Transverse colon (tissue), 4 donors: ENCODE measurements around the gene TNPO2. TPM values are rescaled to one million over a fixed set of nuclear protein-coding genes. Genes with fewer than 3 reads are reported as not detected.

Source experiments
- DNase-seq: peaks from one replicate; pipeline ENCODE4 v3.0.0-alpha.2; 2019
- H3K27ac ChIP-seq, 4 donors: fragments of 200-600 bp; sonication (generic); 2 replicates each; pipeline ENCODE4 v1.5.1; 2016 to 2018; ENCODE audit warnings: inconsistent platforms in 4 of 4
- H3K27me3 ChIP-seq: fragments of 200-600 bp; sonication (generic); 2 replicates; pipeline ENCODE4 v1.5.1; 2017; ENCODE audit warnings: inconsistent platforms
- H3K36me3 ChIP-seq, 4 donors: fragments of 200-600 bp; sonication (generic); 2 replicates each; pipeline ENCODE4 v1.5.1; 2017 to 2019; ENCODE audit warnings: inconsistent platforms in 4 of 4
- H3K4me1 ChIP-seq, 4 donors: fragments of 200-600 bp; sonication (generic); 2 replicates each; pipeline ENCODE4 v1.5.1; 2017 to 2020; ENCODE audit warnings: inconsistent platforms in 4 of 4
- H3K4me3 ChIP-seq, 4 donors: fragments of 200-600 bp; sonication (generic); 1 replicate in 1 of 4; 2 replicates in 3 of 4; pipeline versions ENCODE4 v1.5.1 to v1.6.1; 2017 to 2019; ENCODE audit warnings: inconsistent platforms in 4 of 4
- H3K9me3 ChIP-seq, 2 donors: fragments of 200-600 bp; sonication (generic); 2 replicates each; pipeline ENCODE4 v1.5.1; 2017 to 2019; ENCODE audit warnings: inconsistent platforms in 2 of 2
- CTCF ChIP-seq, 5 experiments: fragments of 200-600 bp in 3 of 5; fragments of 450-650 bp in 2 of 5; sonication (generic) in 3 of 5; IDR thresholded peaks; 1 replicate in 2 of 5; 2 replicates in 3 of 5; pipeline ENCODE4 v1.5.1; 2016 to 2017; ENCODE audit warnings: antibody characterized with exemption in 5 of 5, inconsistent platforms in 3 of 5, mild to moderate bottlenecking in 2 of 5, moderate library complexity in 1 of 5
- EP300 ChIP-seq: sonication (generic); formaldehyde crosslinking; IDR thresholded peaks from one replicate; pipeline ENCODE4 v1.6.1; 2017; ENCODE audit warnings: antibody characterized with exemption, low read depth
- POLR2A ChIP-seq: fragments of 450-650 bp; IDR thresholded peaks from one replicate; pipeline ENCODE4 v1.6.1; 2016; ENCODE audit warnings: antibody characterized with exemption, mild to moderate bottlenecking, moderate library complexity
- POLR2AphosphoS5 ChIP-seq, 3 donors: sonication (generic); formaldehyde crosslinking; IDR thresholded peaks; one replicate each; pipeline ENCODE4 v1.6.1; 2016; ENCODE audit warnings: antibody characterized with exemption in 3 of 3
- WGBS, 2 donors: methylation state at CpG; one replicate each; pipeline ENCODE4 v1.1.5; 2018; ENCODE audit warnings: low coverage in 1 of 2; 5-methylcytosine and 5-hydroxymethylcytosine counted together
- in situ Hi-C, 4 donors: fragments of 200-750 bp; cut with MboI; loops; one replicate each; pipeline versions ENCODE4 v1.15.0 to v1.15.1; 2017; ENCODE audit warnings: low sequenced_read_pairs in 3 of 4, low pct_ligation_motif_present in 1 of 4, low pct_unique_long_range_greater_than_20kb in 1 of 4
- intact Hi-C: fragments of 100-400 bp; cut with DNase I; formaldehyde crosslinking; loops from one replicate; pipeline ENCODE4 v1.15.1; 2023; ENCODE audit warnings: low total_unique reads
- total RNA-seq, 4 donors: library from RNA; depleted of rRNA; stranded (reverse); fragments of >200 nt; gene quantifications; one replicate each; pipeline ENCODE4 v1.1.0, GENCODE V29; 2016

TNPO2 gene
- total RNA-seq, 4 donors from 2014 or later = 39.2 to 128 (median 62.7) TPM

- H3K9me3 ChIP-seq = no peaks in the 10 kb centered on the region
- peaks cover 19% of the 10 kb centered on the region for H3K27me3 ChIP-seq
- in situ Hi-C loops (loop anchor here in 1 of 4 donors (10.0 kb wide), 1 partner anchor 95 kb away; no protein-coding TSS in a partner anchor), intact Hi-C loops (no loop called here)
- peak; percentile 40 to 78 (median 76) for TF ChIP-seq POLR2AphosphoS5 (IDR thresholded peaks at IDR 0.05)
- no peak for TF ChIP-seq CTCF (IDR thresholded peaks at IDR 0.05)
- peak; percentile 93 for TF ChIP-seq EP300
- peak; percentile 36 for TF ChIP-seq POLR2A
- peak; percentile 69 for DNase-seq
- H3K4me3 ChIP-seq = no peak overlapping the region
- peaks cover 0 to 21% (median 11%) of the 10 kb centered on the region in 4 donors for H3K36me3 ChIP-seq
- H3K27ac ChIP-seq = peak overlapping the region; percentile 50 to 57 (median 55)
- WGBS, 2 donors = 22% methylated on average over 23 of the region's 24 CpGs; no CpG with 5 or more reads in 1 of the 2 donors
- H3K4me1 ChIP-seq = peaks cover 0 to 5% (median 0%) of the 10 kb centered on the region in 4 donors
Observed at GRCh38 chr19:12749938-12750521, 26.3 kb upstream of the TNPO2 start.

- in situ Hi-C loops (no loop called here), intact Hi-C loops (no loop called here)
- 100% methylated on average over 2 of the region's 6 CpGs; no CpG with 5 or more reads in 1 of the 2 donors for WGBS, 2 donors
- Histone ChIP-seq H3K4me3 (no peak overlapping the region), H3K4me1 (peaks cover 0 to 5% (median 0%) of the 10 kb centered on the region in 4 donors), H3K27ac (peak overlapping the region; percentile 50 to 57 (median 52)), H3K9me3 (no peaks in the 10 kb centered on the region), H3K27me3 (peaks cover 19% of the 10 kb centered on the region), H3K36me3 (peaks cover 0 to 22% (median 12%) of the 10 kb centered on the region in 4 donors)
- DNase-seq = no peak
- TF ChIP-seq EP300 (no peak), POLR2A (no peak), CTCF (IDR thresholded peaks at IDR 0.05) (no peak), POLR2AphosphoS5 (IDR thresholded peaks at IDR 0.05) (no peak)
Observed at GRCh38 chr19:12748489-12748888, 24.8 kb upstream of the TNPO2 start.

GRCh38 chr19:12745166-12745897 is 21.6 kb upstream of the TNPO2 start:
- Histone ChIP-seq H3K9me3 (no peaks in the 10 kb centered on the region), H3K36me3 (peaks cover 0 to 24% (median 12%) of the 10 kb centered on the region in 4 donors), H3K27ac (no peak overlapping the region), H3K4me3 (no peak overlapping the region), H3K27me3 (no peaks in the 10 kb centered on the region), H3K4me1 (peaks cover 0 to under 1% (median 0%) of the 10 kb centered on the region in 4 donors)
- intact Hi-C loops (no loop called here), in situ Hi-C loops (no loop called here)
- WGBS, 2 donors = 87% methylated on average over 22 of the region's 22 CpGs; no CpG with 5 or more reads in 1 of the 2 donors
- no peak for DNase-seq
- TF ChIP-seq CTCF (IDR thresholded peaks at IDR 0.05) (no peak), POLR2AphosphoS5 (IDR thresholded peaks at IDR 0.05) (no peak), EP300 (no peak), POLR2A (no peak)

- no peak for DNase-seq
- peaks cover 0 to 6% (median 0%) of the 10 kb centered on the region in 4 donors for H3K36me3 ChIP-seq
- peaks cover 17 to 37% (median 25%) of the 10 kb centered on the region in 4 donors for H3K4me1 ChIP-seq
- TF ChIP-seq POLR2AphosphoS5 (IDR thresholded peaks at IDR 0.05) = no peak
- TF ChIP-seq CTCF (IDR thresholded peaks at IDR 0.05) = no peak
- TF ChIP-seq EP300 = no peak
- no peak for TF ChIP-seq POLR2A
- intact Hi-C loops = no loop called here
- no peaks in the 10 kb centered on the region for H3K27me3 ChIP-seq
- in situ Hi-C loops = no loop called here
- 0 to 12% methylated on average over 1 to 13 of the region's 13 CpGs for WGBS, 2 donors
- H3K9me3 ChIP-seq = no peaks in the 10 kb centered on the region
- peak overlapping the region; percentile 57 to 85 (median 80) for H3K4me3 ChIP-seq
- H3K27ac ChIP-seq = peak overlapping the region; percentile 85 to 90 (median 90)
Observed at GRCh38 chr19:12737835-12738351, 14.2 kb upstream of the TNPO2 start.
